ENCODE data around the gene ERP27.
A peak's percentile ranks its signal among the peaks of the same experiment; 100 is the strongest.

ERP27 gene

GRCh38 chr12:14931791-14932560, 6.4 kb downstream of the ERP27 start:
- Mint-ChIP-seq H3K27ac (no peak overlapping the region), H3K9me3 (no peaks in the 10 kb centered on the region), H3K4me3 (no peak overlapping the region), H3K27me3 (no peaks in the 10 kb centered on the region), H3K36me3 (peaks cover 35% of the 10 kb centered on the region), H3K4me1 (peaks cover 17% of the 10 kb centered on the region)
- ATAC-seq, result no peak

GRCh38 chr12:14931359-14931758, 7.0 kb downstream of the ERP27 start:
- peaks cover 16% of the 10 kb centered on the region for H3K4me1 Mint-ChIP-seq
- no peak overlapping the region for H3K4me3 Mint-ChIP-seq
- peaks cover 31% of the 10 kb centered on the region for H3K36me3 Mint-ChIP-seq
- no peak overlapping the region for H3K27ac Mint-ChIP-seq
- no peak for ATAC-seq
- H3K9me3 Mint-ChIP-seq, result no peaks in the 10 kb centered on the region
- H3K27me3 Mint-ChIP-seq, result no peaks in the 10 kb centered on the region

GRCh38 chr12:14930299-14930698, 8.0 kb downstream of the ERP27 start:
- Mint-ChIP-seq H3K27me3 (no peaks in the 10 kb centered on the region), H3K27ac (no peak overlapping the region), H3K4me3 (no peak overlapping the region), H3K9me3 (no peaks in the 10 kb centered on the region), H3K4me1 (peaks cover 16% of the 10 kb centered on the region), H3K36me3 (peaks cover 31% of the 10 kb centered on the region)
- ATAC-seq, result no peak

GRCh38 chr12:14928931-14929330, 9.4 kb downstream of the ERP27 start:
- no peak overlapping the region for H3K27ac Mint-ChIP-seq
- H3K36me3 Mint-ChIP-seq, result peaks cover 31% of the 10 kb centered on the region
- H3K9me3 Mint-ChIP-seq, result no peaks in the 10 kb centered on the region
- peaks cover 17% of the 10 kb centered on the region for H3K4me1 Mint-ChIP-seq
- H3K4me3 Mint-ChIP-seq, result no peak overlapping the region
- no peaks in the 10 kb centered on the region for H3K27me3 Mint-ChIP-seq
- no peak for ATAC-seq

- Mint-ChIP-seq H3K4me1 (peaks cover 16% of the 10 kb centered on the region), H3K27me3 (no peaks in the 10 kb centered on the region), H3K27ac (no peak overlapping the region), H3K9me3 (peaks cover 2% of the 10 kb centered on the region), H3K4me3 (no peak overlapping the region), H3K36me3 (peaks cover 17% of the 10 kb centered on the region)
- ATAC-seq, result no peak
Observed at GRCh38 chr12:14927267-14927666, 11.1 kb downstream of the ERP27 start.

- H3K4me3 Mint-ChIP-seq, result no peak overlapping the region
Observed at GRCh38 chr12:14924541-14924940, 13.8 kb downstream of the ERP27 start.

GRCh38 chr12:14923944-14924343, 14.4 kb downstream of the ERP27 start:
- Mint-ChIP-seq H3K27me3 (no peaks in the 10 kb centered on the region), H3K4me3 (no peak overlapping the region), H3K36me3 (peaks cover 25% of the 10 kb centered on the region), H3K27ac (peak overlapping the region; percentile 1), H3K4me1 (peaks cover 35% of the 10 kb centered on the region), H3K9me3 (peaks cover 3% of the 10 kb centered on the region)
- ATAC-seq, result no peak

More at GRCh38 chr12:14924541-14924940, 13.8 kb downstream of the ERP27 start:
- ATAC-seq, result no peak
- H3K36me3 Mint-ChIP-seq, result peaks cover 20% of the 10 kb centered on the region
- H3K9me3 Mint-ChIP-seq, result peaks cover 3% of the 10 kb centered on the region
- H3K27me3 Mint-ChIP-seq, result no peaks in the 10 kb centered on the region
- no peak overlapping the region for H3K27ac Mint-ChIP-seq
- peaks cover 35% of the 10 kb centered on the region for H3K4me1 Mint-ChIP-seq

GRCh38 chr12:14921218-14921617, 17.1 kb downstream of the ERP27 start:
- Mint-ChIP-seq H3K27me3 (no peaks in the 10 kb centered on the region), H3K9me3 (peaks cover 3% of the 10 kb centered on the region), H3K4me1 (peaks cover 26% of the 10 kb centered on the region), H3K36me3 (peaks cover 41% of the 10 kb centered on the region), H3K27ac (peak overlapping the region; percentile 70), H3K4me3 (no peak overlapping the region)
- no peak for ATAC-seq

GRCh38 chr12:14920475-14921126, 17.7 kb downstream of the ERP27 start:
- ATAC-seq, result peak; percentile 65
- no peaks in the 10 kb centered on the region for H3K27me3 Mint-ChIP-seq
- no peak overlapping the region for H3K4me3 Mint-ChIP-seq
- peaks cover 45% of the 10 kb centered on the region for H3K36me3 Mint-ChIP-seq
- H3K4me1 Mint-ChIP-seq, result peaks cover 26% of the 10 kb centered on the region
- H3K27ac Mint-ChIP-seq, result peak overlapping the region; percentile 70
- peaks cover 3% of the 10 kb centered on the region for H3K9me3 Mint-ChIP-seq

GRCh38 chr12:14919455-14919854, 18.9 kb downstream of the ERP27 start:
- no peak for ATAC-seq
- H3K4me1 Mint-ChIP-seq, result peaks cover 26% of the 10 kb centered on the region
- peaks cover 53% of the 10 kb centered on the region for H3K36me3 Mint-ChIP-seq
- peaks cover 3% of the 10 kb centered on the region for H3K9me3 Mint-ChIP-seq
- no peaks in the 10 kb centered on the region for H3K27me3 Mint-ChIP-seq
- no peak overlapping the region for H3K4me3 Mint-ChIP-seq
- H3K27ac Mint-ChIP-seq, result no peak overlapping the region

- peaks cover 73% of the 10 kb centered on the region for H3K36me3 Mint-ChIP-seq
- H3K4me1 Mint-ChIP-seq, result peaks cover 10% of the 10 kb centered on the region
- no peaks in the 10 kb centered on the region for H3K27me3 Mint-ChIP-seq
- peaks cover 2% of the 10 kb centered on the region for H3K9me3 Mint-ChIP-seq
- H3K27ac Mint-ChIP-seq, result no peak overlapping the region
- ATAC-seq, result no peak
- no peak overlapping the region for H3K4me3 Mint-ChIP-seq
Observed at GRCh38 chr12:14915736-14916135, 22.6 kb downstream of the ERP27 start.

- Mint-ChIP-seq H3K4me3 (no peak overlapping the region), H3K27ac (no peak overlapping the region), H3K36me3 (peaks cover 63% of the 10 kb centered on the region), H3K9me3 (peaks cover 4% of the 10 kb centered on the region), H3K4me1 (no peaks in the 10 kb centered on the region), H3K27me3 (no peaks in the 10 kb centered on the region)
- ATAC-seq, result no peak
Observed at GRCh38 chr12:14913381-14913781, 25.0 kb downstream of the ERP27 start.

GRCh38 chr12:14911131-14911530, 27.2 kb downstream of the ERP27 start:
- ATAC-seq, result no peak
- peaks cover 56% of the 10 kb centered on the region for H3K36me3 Mint-ChIP-seq
- H3K4me3 Mint-ChIP-seq, result no peak overlapping the region
- no peaks in the 10 kb centered on the region for H3K27me3 Mint-ChIP-seq
- H3K27ac Mint-ChIP-seq, result no peak overlapping the region
- no peaks in the 10 kb centered on the region for H3K4me1 Mint-ChIP-seq
- peaks cover 6% of the 10 kb centered on the region for H3K9me3 Mint-ChIP-seq

- no peak for ATAC-seq
- Mint-ChIP-seq H3K36me3 (peaks cover 53% of the 10 kb centered on the region), H3K4me3 (no peak overlapping the region), H3K4me1 (no peaks in the 10 kb centered on the region), H3K9me3 (peaks cover 6% of the 10 kb centered on the region), H3K27ac (no peak overlapping the region), H3K27me3 (no peaks in the 10 kb centered on the region)
Observed at GRCh38 chr12:14910090-14910915, 28.0 kb downstream of the ERP27 start.

- H3K27ac Mint-ChIP-seq, result peak overlapping the region; percentile 3
- H3K4me3 Mint-ChIP-seq, result no peak overlapping the region
- H3K4me1 Mint-ChIP-seq, result no peaks in the 10 kb centered on the region
- ATAC-seq, result peak; percentile 47
- peaks cover 36% of the 10 kb centered on the region for H3K36me3 Mint-ChIP-seq
- H3K27me3 Mint-ChIP-seq, result no peaks in the 10 kb centered on the region
- peaks cover 6% of the 10 kb centered on the region for H3K9me3 Mint-ChIP-seq
Observed at GRCh38 chr12:14907953-14908352, 30.4 kb downstream of the ERP27 start.

Data from stimulated activated memory B cell treated with anti-CD40 and anti-IgM and Interleukin-4, amounts not matched to agents 10 μg/mL and 1 μg/mL and 100 μg/mL, for 72 hours (primary cell).